Measurements from ENCODE around the gene IL17REL.

IL17REL gene

DNA sequence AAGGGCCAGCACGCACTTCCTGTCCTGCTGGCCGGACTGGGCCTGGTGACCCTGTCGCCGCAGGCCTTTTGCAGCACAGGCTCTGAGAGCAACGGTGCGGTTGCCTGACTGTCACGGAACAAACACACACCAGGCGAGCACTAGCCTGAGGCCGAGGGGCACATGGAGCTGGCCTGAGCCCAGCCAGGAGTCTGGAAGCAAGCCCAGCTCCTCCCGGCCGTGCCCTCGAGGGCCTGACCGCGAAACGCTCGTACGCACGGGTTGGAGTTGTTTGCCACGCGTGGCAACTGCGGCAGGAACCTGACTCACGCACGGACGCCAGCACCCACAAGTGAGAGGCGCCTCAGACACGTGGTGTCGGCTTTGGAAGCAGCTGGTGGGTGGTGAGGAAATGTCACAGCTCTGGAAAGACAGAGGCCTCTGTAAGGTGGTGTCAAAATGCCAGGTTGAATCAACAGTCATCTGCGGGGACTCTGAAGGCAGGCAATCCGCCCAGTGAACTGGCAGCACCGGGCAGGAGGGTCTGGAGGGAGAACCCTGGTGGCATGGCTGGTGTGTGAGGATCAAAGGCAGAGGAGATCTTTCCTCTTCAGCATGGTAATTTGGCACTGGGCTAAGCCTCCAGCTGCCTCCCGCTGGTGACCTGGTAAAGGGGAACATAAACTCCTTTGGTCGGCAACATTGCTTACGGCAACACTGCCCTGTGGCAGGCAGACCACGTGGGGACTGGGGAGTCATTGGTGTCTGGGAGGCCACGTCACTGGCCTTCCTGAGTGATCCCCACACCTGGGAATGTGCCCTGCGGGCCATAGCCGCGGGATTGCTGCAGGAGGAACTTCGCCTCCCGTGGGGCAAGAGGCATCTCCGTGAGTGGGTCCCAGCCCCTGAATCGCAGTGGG is 15.3 kb upstream of the IL17REL start:
- DNase-seq = peak in 35 of 56 donors; percentile 4 to 79 (median 32)

DNA sequence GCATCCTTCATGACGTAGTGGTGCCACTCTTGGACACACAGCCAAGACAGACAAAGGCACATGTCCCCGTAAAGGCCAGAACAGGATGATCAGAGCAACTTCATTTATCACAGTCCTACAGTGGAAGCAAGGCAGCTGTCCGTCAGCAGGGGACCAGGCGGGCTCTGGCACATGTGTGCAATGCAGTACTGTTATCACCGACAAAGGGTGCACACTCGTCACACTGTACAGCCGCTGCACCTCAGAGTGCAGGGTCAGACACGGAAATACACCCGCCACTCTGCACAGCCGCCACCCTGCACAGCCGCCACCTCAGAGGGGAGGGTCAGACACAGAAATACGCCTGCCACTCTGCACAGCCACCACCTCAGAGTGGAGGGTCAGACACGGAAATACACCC is 13.4 kb upstream of the IL17REL start:
- no peak for DNase-seq

DNA sequence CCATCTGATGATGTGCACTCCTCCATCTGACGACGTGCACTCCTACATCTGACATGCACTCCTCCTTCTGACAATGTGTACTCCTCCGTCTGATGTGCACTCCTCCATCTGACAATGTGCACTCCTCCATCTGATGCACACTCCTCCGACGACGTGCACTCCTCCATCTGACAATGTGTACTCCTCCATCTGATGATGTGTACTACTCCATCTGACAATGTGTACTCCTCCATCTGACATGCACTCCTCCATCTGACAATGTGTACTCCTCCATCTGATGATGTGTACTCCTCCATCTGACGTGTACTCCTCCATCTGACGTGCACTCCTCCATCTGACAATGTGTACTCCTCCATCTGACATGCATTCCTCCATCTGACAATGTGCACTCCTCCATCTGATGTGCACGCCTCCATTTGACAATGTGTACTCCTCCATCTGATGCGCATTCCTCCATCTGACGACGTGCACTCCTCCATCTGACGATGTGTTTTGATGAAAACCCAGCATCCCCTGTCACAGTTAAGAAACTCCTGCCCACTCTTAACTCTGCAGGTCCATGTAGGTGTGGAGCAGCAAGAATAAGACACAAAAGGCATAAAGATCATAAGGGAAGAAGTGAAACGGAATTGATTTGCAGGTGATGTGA is 9.7 kb upstream of the IL17REL start:
- peak in 3 of 56 donors; percentile 1 to 19 (median 8) for DNase-seq

DNA sequence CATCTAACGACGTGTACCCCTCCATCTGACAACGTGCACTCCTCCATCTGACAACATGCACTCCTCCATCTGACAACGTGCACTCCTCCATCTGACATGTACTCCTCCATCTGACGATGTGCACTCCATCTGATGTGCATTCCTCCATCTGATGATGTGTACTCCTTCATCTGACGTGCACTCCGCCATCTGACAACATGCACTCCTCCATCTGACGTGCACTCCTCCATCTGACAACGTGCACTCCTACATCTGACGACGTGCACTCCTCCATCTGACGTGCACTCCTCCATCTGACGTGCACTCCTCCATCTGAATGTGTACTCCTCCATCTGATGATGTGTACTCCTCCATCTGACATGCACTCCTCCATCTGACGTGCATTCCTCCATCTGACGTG is 8.0 kb upstream of the IL17REL start:
- DNase-seq = no peak

DNA sequence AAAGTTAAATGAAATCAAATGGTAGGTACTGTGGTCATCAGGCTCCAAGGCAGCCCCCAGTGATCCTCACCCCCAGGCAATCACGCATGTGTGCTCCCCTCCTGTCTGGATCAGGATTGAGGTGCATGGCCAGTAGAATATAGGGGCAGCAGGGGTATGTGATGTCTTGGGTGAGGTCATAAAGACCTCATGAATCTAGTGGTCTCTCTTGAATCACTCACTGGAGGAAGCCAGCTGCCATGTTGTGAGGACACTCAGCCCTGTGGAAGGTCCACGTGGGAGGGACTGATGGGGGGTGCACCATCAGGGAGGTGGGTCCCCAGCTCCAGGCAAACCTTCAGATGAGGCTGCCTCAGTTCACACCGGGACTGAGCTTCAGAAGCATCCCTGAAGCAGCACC is 6.8 kb upstream of the IL17REL start:
- no peak for DNase-seq

DNA sequence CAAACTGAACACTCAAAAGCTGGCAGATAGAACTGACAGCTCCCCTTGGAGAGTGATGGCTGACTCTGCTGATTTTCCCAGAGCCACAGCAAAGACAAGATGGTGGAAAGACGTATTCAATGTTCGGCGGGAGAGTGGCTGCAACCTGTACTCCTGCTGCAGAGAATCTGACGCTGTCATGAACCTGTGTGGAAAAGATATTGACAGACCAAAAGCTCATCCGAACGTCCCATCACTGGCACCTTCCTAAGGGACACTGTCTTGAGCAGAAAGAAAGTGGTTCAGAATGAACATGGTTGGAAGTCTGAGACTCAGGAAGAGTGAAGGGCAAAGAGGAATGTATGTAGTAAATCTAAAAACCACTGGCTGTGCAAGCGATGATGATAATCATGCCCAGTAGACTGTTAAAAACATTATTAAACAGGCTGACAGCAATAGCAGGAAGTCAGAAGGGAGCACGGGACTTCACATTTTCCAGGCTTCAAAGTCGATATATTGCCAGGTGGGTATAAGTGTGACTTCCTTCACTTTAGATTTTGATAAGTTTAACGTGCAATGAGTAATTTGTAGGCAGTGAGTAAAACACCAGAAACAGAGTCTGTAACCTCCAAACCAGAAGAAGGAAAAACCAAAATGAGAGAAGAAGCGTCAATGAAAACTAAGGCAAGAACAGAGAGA is 6.2 kb upstream of the IL17REL start:
- DNase-seq = no peak

DNA sequence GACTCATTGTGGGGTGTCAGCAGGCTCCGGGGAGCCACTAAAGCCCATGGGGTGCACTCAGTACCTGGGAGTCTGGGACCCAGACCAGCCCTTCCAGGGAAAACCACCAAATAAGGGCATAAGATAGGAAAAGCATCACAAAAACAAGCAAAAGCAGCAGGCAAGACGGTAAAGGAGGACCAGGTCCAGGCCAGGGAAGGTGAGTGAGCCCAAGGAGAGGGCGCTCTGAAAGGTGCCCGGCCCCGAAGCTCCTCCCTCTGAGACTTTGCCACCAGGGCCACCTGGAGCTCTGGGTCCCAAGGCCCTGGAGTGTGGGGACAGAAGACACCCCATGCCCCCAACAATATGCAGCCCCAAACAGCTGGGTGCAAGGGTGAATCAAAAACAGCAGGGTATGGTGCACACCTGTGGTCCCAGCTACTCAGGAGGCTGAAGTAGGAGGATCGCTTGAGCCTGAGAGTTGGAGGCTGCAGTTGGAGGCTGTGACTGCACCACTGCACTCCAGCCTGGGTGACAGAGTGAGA is 5.2 kb upstream of the IL17REL start:
- no peak for DNase-seq

DNA sequence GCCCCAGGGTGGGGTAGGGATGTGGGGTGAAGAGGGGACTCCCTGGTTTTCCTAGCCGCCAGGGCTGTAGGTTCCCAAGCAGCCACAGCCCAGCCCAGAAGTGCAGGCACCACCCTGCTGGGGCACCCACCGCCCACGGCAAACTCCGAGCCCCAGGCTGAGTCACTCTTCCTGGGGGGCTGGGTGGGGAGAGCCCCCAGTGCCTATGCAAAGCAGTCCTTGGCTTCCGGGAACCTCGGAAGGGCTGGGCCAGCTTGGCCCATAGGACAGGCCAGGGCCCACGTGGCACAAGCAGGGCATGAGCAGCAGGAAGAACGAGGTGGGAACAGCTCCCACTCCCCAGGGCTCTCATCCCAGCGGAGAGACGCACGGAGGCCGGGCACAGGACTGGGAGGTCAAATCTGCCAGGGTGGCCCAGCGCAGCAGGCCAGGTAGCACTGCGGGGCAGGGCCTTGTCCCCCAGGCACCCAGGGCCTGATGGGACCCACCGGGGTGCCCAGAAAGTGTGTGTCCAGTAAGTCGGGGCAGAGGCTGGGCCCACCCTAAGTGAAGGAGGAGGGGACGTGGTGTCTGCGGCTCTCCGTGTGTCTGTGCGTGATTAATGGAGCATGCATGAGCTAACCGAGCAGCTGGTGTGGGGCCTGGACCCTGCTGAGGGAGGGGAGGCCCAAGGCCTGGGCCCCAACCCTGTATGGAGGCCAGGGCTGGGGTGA is 4.6 kb upstream of the IL17REL start:
- DNase-seq = no peak

DNA sequence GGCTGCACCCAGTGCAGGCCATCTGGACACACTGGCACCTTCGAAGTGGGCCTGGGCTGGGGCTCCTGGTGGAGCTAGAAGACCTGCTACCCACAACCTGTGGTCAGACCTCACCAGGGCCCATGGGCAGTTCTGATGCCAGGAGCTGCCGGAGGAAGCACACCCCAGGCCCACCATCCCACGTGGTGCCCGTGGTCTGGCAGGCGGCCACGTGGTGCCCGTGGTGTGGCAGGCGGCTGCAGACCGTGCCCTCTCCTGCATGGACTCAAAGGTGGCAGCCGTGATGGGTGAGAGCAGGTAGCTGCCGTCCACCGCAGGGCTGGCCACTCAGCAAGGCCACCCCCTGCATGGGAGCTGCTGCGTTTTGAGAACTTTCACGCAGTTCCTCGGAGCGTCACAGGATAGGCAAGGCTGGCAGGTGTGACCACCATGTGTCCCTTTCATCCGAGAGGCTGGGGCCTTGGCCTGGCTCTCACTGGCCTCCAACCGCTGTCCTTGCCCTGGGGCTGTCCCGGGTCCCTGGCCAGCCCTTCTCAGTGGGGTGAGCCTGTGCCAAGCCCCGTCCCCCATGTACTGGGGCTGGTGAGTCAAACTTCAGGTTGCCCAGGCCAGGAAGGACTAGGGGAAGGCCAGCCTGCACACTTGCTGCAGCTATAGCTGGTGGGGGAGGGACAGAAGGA is 3.9 kb upstream of the IL17REL start:
- DNase-seq = no peak

DNA sequence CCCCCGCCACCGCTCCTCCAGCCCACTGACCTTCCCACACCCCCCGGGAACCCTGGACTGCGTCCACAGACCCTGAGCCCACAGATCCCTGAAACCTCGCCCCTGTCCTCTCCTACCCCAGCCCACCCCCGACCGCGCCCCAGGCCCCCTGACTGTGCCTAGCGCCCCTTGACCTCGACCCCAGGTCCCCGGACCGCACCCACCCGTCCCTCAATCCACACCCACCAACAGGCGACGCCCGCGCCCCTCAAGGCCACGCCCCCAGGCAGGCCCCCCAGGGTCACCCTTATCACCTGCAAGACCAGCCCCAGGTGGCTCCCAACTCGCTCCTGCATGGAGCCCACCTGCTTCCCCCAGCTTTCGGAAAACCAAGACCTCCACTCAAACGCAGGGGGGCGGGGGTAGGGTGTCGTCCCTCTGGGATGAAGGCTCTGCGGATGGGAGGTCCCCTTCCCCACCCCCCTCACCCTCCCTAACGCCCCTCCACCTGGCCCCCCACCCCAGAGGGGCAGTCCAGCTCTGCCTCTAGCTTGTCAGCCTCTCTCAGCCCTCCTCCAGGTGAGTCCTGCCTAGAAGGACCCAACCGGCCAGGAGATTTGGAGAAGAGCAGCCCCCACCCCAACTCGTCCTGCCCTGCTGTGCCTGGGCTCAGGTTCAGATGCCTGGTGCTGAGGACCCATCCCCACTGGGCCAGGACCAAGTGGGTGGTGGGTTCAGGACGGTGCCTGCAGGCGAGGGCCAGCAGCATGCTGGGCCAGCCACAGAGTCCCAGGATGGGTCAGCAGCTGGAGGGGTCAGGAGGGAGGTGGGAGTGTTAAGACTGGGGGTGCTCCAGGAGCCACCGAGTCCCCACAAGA is 3.1 kb upstream of the IL17REL start:
- DNase-seq = no peak

DNA sequence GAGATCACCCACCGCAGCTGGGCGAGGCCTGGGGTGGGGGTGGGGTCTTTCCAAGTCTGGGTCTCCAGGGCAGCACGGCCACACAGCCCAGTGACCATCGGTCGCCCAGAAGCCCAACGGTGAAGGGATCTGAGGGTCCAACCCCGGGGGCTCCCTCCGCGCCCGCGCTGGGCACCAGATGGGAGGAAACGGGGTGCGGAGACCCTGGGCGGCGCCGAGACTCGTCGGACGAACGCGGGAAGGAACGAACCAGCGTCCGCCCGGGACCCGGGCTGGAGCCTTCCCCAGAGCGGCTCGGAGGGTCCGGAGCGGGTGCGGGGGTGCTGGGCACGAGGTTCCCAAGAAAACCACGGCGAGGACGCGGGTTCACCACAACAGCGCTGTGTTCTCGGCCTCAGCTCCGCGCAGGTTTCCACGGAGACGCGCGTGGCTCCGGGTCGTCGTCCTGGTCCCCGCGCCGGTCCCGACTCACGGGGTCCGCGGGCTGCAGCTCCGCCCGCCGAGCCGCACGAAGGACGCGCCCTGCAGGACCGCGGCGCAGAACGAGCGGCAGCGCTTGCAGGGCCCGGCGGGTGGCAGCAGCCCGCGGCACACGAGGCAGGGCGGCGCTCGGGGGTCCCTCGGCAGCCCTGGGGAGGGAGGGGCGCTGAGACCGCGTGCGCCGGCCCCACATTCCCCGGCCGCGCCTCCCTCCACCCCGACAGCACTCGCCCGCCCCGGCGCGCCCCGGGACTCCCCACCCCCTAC is 2.3 kb upstream of the IL17REL start:
- DNase-seq = peak in 1 of 56 donors; percentile 27

DNA sequence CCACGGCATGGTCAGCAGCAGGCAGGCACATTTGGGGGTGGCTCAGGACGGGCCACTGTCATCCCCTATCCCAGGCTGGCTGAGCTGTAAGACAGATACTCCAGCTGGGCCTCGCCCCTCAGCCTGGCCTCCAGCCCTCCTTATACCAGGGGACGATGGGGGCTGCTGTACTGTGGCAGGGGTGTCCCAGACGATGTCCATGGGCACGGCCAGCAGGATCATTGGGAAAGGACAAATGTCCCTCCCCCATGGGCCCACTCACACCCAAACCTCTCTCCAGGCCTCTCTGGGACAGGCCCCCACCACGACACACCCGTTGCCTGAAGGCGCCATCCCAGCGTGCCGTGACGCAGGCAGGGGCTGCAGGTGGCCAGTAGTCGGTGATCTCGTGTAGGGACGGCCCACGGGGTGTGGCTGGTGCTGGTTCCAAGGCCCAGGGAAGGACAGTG is 1.5 kb upstream of the IL17REL start:
- no peak for DNase-seq

DNA sequence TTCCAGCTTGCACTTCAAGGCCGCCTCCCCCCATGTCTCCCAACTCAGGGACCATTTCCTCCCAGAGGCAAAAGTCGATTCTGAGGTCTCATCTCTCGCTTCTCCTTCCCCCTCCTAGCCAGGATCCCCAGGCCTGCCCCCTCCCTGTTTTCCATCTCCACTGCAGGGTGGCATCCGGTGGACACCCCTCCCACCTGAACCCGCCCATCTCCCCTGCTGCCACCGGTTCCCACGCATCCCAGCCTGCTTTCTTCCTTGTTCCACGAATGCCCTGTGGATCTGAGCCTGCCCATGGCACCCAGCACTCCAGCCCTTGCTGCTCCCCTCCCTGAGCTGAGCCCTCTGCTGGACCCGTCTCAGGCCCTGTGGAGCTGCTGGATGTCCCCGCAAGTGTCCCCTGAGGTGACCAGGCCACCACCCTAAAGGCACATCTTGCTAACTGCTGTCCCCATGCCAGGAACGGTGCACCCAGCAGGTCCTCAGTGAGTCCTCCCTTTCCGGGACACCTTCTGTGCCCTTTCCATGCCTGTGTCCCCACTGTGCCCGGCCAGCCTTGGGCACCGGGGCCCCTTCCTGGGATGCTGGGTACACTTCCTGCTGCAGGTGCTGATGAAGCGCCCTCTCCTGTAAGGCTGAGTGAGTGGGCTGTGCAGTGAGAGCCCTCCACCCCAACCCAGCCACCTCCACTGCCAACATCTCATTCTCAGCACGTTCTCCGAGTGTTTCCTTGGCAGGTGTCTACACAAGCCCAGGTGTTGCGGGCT is 936 bp downstream of the IL17REL start:
- DNase-seq = no peak

DNA sequence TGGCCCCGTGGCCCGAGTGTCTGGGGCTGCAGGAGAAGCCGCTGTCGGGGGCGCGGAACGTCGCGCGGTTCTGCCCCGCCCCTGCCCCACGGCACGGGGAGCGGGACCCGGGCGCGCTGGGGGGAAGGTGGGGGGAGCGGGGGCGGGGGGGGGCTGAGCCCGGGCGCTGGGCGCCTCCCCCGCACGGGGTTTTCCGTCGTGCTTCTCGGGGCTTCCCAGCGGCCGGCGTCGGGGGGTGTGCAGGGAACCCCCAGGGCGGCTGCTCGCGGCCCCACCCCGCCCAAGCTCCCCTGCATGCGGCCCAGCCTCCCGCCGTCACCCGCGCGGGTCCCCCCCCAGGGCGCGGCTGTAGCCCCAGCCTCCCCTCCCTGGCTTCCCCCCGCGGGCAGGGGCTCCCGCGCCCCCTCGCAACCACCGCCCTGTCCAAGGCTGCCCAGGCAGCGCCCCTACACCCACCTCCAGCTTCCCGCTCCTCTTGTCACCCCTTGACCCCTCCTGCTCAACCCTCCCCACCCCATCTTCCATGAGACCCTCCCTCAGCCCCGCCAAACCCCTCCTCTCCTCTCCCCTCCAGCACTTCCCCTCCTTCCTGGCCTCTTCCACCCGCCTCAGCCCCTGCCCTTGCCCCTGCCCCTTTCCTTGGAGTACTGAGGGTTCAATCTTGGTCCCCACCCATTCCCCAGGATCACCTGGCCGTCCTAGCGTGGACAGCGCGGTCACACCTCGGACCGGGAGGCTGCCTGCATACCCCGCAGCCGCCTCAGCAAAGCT is 1.7 kb downstream of the IL17REL start:
- DNase-seq = no peak

DNA sequence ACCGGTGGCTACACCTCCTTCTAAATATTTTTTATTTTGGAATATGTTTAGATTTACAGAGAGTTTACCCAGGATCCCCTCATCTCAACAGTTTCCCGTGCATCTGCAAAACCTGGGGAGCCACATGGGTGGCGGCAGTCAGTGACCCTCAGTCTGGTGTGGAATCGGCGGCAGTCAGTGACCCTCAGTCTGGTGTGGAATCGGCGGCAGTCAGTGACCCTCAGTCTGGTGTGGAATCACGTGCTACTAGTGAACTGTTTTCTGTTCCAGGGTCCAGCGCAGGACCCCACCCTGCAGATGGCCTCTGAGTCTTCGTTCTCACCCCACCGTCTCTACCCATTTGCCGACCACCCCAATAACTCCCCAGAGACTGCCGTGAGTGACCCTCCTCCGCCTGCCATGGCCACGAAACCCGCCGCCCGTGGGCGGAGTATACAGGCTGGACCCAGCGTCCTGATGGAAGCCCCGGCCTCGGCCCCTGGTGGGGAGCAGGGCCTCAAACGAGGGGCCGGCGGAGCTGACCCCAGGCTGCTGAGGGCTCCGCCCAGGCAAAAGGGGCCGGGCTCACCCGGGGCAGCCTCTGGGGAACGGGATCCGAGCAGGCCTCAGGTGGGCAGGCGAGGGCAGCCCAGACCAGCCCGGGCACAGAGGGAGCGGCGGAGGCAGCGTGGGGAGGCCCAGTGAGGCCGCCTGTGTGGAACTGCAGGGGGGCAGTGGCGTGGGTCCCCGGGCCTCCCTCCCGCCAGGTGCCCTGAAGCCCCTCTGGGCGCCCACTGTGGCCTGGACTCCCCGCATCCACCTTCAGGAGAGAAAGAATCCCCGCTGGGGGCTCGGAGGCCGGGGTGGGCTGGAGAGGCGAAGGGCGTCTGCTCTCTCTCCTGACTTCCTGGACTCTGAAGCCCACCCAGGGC is 2.5 kb downstream of the IL17REL start:
- DNase-seq = no peak

DNA sequence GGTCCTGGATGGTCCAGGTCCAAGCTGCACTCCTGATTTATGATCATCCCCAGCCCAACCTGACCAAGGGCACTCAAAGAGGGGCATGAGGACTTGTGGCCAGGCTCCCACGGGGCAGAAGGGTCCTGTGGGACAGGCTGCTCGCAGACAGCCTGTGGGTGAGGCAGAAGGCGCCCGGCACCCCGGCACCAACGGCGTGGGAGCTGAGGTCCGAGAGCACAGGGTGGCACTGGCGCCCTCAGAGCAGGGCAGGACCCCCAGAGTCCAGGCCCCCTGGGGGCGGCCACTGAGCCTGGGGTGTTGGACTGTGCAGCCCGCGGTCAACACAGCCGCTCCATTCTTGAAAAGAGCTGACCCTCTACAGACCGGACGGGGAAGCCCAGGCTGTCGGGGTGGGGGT is 3.3 kb downstream of the IL17REL start:
- DNase-seq = no peak
